ENCODE results near the gene TEX261.

Gene TEX261

DNA sequence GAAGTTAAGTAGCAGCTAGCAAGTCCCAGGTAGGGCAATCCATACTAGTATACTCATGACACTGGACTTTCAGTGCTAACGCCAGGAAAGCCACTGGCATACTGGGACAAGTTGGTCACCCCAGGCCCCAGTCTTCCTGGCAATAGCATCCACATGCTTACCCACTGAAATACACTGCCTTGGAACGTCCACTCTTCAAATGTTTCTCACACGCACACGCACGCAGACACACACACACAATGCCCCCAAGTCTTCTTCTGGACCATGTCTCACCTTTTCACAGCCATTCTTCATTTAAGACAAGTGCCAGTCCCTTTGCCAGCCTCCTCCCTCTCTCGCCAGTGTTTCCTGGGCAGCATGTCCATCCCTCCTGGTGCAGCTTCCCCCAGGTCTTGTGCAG, 8.7 kb upstream of the TEX261 start:
- H3K27ac ChIP-seq (ENCODE audit: low read depth, low read length) = no peak overlapping the region
- H2AFZ ChIP-seq (ENCODE audit: low read depth, low read length, severe bottlenecking) = no peak overlapping the region
- no peaks in the 10 kb centered on the region for H4K20me1 ChIP-seq (ENCODE audit: low read depth, low read length)
- no peaks in the 10 kb centered on the region for H3K9me3 ChIP-seq (ENCODE audit: insufficient read depth, low read length)
- H3K4me2 ChIP-seq (ENCODE audit: low read depth, low read length, poor library complexity, severe bottlenecking) = no peak overlapping the region
- no peak overlapping the region for H3K9ac ChIP-seq (ENCODE audit: low read length)
- H3K4me3 ChIP-seq (ENCODE audit: insufficient read depth, low read length, poor library complexity, severe bottlenecking) = no peak overlapping the region
- TF ChIP-seq EZH2phosphoT487 (conservative IDR thresholded peaks at IDR 0.05; ENCODE audit: low read length) (no peak), CTCF (IDR thresholded peaks at IDR 0.05; ENCODE audit: insufficient read depth, low read length, poor library complexity, severe bottlenecking) (no peak)
- no peaks in the 10 kb centered on the region for H3K79me2 ChIP-seq (ENCODE audit: insufficient read depth, low read length)
- H3K27me3 ChIP-seq (ENCODE audit: low read length) = no peaks in the 10 kb centered on the region
- no peaks in the 10 kb centered on the region for H3K36me3 ChIP-seq (ENCODE audit: low read length)
- H3F3A ChIP-seq (ENCODE audit: insufficient read depth) = no peaks in the 10 kb centered on the region
- no peaks in the 10 kb centered on the region for H3K9me2 ChIP-seq (replicated peaks; ENCODE audit: insufficient read depth, low read length)

DNA sequence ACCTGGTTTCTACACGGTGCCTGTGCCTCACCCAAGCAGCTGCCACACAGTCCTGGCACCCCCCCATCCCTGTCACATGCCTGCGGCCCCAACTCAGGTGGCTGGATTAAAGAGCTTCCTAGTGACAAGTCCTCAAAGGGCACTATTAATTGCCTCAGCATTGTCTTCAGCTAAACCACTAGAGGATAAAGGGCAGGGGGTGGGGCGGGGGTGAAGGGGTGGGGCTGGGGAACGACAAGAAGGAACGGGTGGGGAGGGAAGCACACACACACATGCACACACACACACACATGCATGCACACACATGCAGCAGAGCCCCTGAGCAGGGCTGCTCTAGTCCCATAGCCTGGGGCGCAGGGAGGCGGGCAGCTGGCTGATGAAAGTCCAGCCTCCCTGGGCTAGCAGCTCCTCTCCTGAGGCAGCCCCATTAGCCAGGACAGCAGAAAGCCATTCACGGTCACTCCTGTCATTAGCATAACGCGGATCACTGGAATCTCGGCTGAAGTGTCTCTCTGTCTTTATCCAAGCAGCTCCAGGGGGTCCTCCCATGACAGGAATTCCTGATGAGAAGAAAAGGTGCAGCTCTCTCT, 7.4 kb upstream of the TEX261 start:
- H3K4me2 ChIP-seq (ENCODE audit: low read depth, low read length, poor library complexity, severe bottlenecking) = no peak overlapping the region
- no peaks in the 10 kb centered on the region for H3K36me3 ChIP-seq (ENCODE audit: low read length)
- no peak for TF ChIP-seq CTCF (IDR thresholded peaks at IDR 0.05; ENCODE audit: insufficient read depth, low read length, poor library complexity, severe bottlenecking)
- no peak for TF ChIP-seq EZH2phosphoT487 (conservative IDR thresholded peaks at IDR 0.05; ENCODE audit: low read length)
- no peaks in the 10 kb centered on the region for H3K79me2 ChIP-seq (ENCODE audit: insufficient read depth, low read length)
- no peaks in the 10 kb centered on the region for H3K9me2 ChIP-seq (replicated peaks; ENCODE audit: insufficient read depth, low read length)
- no peak overlapping the region for H2AFZ ChIP-seq (ENCODE audit: low read depth, low read length, severe bottlenecking)
- no peaks in the 10 kb centered on the region for H3K9me3 ChIP-seq (ENCODE audit: insufficient read depth, low read length)
- H3K27me3 ChIP-seq (ENCODE audit: low read length) = no peaks in the 10 kb centered on the region
- H3K9ac ChIP-seq (ENCODE audit: low read length) = no peak overlapping the region
- no peaks in the 10 kb centered on the region for H4K20me1 ChIP-seq (ENCODE audit: low read depth, low read length)
- H3K4me3 ChIP-seq (ENCODE audit: insufficient read depth, low read length, poor library complexity, severe bottlenecking) = no peak overlapping the region
- H3K27ac ChIP-seq (ENCODE audit: low read depth, low read length) = no peak overlapping the region
- H3F3A ChIP-seq (ENCODE audit: insufficient read depth) = no peaks in the 10 kb centered on the region

- Histone ChIP-seq H2AFZ (ENCODE audit: low read depth, low read length, severe bottlenecking) (peak overlapping the region; percentile 86), H3F3A (ENCODE audit: insufficient read depth) (no peaks in the 10 kb centered on the region), H3K9me3 (ENCODE audit: insufficient read depth, low read length) (no peaks in the 10 kb centered on the region), H3K27me3 (ENCODE audit: low read length) (no peaks in the 10 kb centered on the region), H3K4me2 (ENCODE audit: low read depth, low read length, poor library complexity, severe bottlenecking) (peak overlapping the region; percentile 69), H4K20me1 (ENCODE audit: low read depth, low read length) (no peaks in the 10 kb centered on the region), H3K36me3 (ENCODE audit: low read length) (no peaks in the 10 kb centered on the region), H3K4me3 (ENCODE audit: insufficient read depth, low read length, poor library complexity, severe bottlenecking) (no peak overlapping the region), H3K79me2 (ENCODE audit: insufficient read depth, low read length) (no peaks in the 10 kb centered on the region), H3K27ac (ENCODE audit: low read depth, low read length) (no peak overlapping the region), H3K9me2 (replicated peaks; ENCODE audit: insufficient read depth, low read length) (no peaks in the 10 kb centered on the region), H3K9ac (ENCODE audit: low read length) (peak overlapping the region; percentile 60)
- no peak for TF ChIP-seq CTCF (IDR thresholded peaks at IDR 0.05; ENCODE audit: insufficient read depth, low read length, poor library complexity, severe bottlenecking)
- no peak for TF ChIP-seq EZH2phosphoT487 (conservative IDR thresholded peaks at IDR 0.05; ENCODE audit: low read length)
Observed at GRCh38 chr2:71001592-71001927, 6.9 kb upstream of the TEX261 start.
